Sigmoid colon (tissue), 7 donors: Measurements from ENCODE around the gene ABCC4. TPM values are rescaled to one million over a fixed set of nuclear protein-coding genes. Genes with fewer than 3 reads are reported as not detected.

Source experiments
- DNase-seq: peaks from one replicate; pipeline ENCODE4 v3.0.0-alpha.2; 2019
- H3K27ac ChIP-seq, 4 donors: fragments of 200-600 bp; sonication (generic); one replicate each; pipeline ENCODE4 v1.5.1; 2016 to 2019; ENCODE audit warnings: mild to moderate bottlenecking in 1 of 4
- H3K27me3 ChIP-seq, 3 donors: fragments of 200-600 bp; sonication (generic); one replicate each; pipeline ENCODE4 v1.5.1; 2019; ENCODE audit warnings: mild to moderate bottlenecking in 1 of 3
- H3K36me3 ChIP-seq, 4 donors: fragments of 200-600 bp; sonication (generic); one replicate each; pipeline ENCODE4 v1.5.1; 2016 to 2019
- H3K4me1 ChIP-seq, 4 donors: fragments of 200-600 bp; sonication (generic); one replicate each; pipeline ENCODE4 v1.5.1; 2017 to 2019
- H3K4me3 ChIP-seq, 4 donors: fragments of 200-600 bp; sonication (generic); one replicate each; pipeline ENCODE4 v1.5.1; 2017 to 2019; ENCODE audit warnings: mild to moderate bottlenecking in 2 of 4, moderate library complexity in 1 of 4
- H3K9me3 ChIP-seq, 4 donors: fragments of 200-600 bp in 3 of 4; sonication (generic) in 3 of 4; one replicate each; pipeline versions ENCODE4 v1.5.1 to v1.6.1; 2013 to 2019
- EP300 ChIP-seq, 4 donors: sonication (generic); formaldehyde crosslinking; IDR thresholded peaks; one replicate each; pipeline ENCODE4 v1.6.1; 2017; ENCODE audit warnings: antibody characterized with exemption in 4 of 4
- POLR2A ChIP-seq, 2 donors: fragments of 450-650 bp; IDR thresholded peaks; one replicate each; pipeline ENCODE4 v1.6.1; 2016; ENCODE audit warnings: antibody characterized with exemption in 2 of 2, mild to moderate bottlenecking in 2 of 2, moderate library complexity in 2 of 2
- POLR2AphosphoS5 ChIP-seq, 4 donors: sonication (generic); formaldehyde crosslinking; IDR thresholded peaks; one replicate each; pipeline ENCODE4 v1.6.1; 2017; ENCODE audit warnings: antibody characterized with exemption in 4 of 4
- WGBS, 2 donors: extraction: QIAGEN DNeasy Blood & Tissue Kit; methylation state at CpG; one replicate each; pipeline ENCODE4 v1.1.7; 2013; 5-methylcytosine and 5-hydroxymethylcytosine counted together
- intact Hi-C: fragments of 100-400 bp; cut with DNase I; formaldehyde crosslinking; loops from one replicate; pipeline ENCODE4 v1.15.1; 2023
- polyA plus RNA-seq, 3 donors: library from polyadenylated mRNA; stranded (reverse); fragments of 200-250 nt; gene quantifications; one replicate each; pipeline ENCODE4 v1.2.3, GENCODE V29; 2013
- total RNA-seq, 4 donors: library from RNA; depleted of rRNA; stranded (reverse); fragments of >200 nt; gene quantifications; one replicate each; pipeline ENCODE4 v1.1.0, GENCODE V29; 2016
- TF ChIP-seq, protein P1 (sequence below), 4 experiments: fragments of 450-650 bp in 3 of 4; fragments of 200-600 bp in 1 of 4; IDR thresholded peaks; one replicate each; pipeline ENCODE4 v1.5.1; 2016 to 2019; ENCODE audit warnings: antibody characterized with exemption in 4 of 4, mild to moderate bottlenecking in 3 of 4, moderate library complexity in 2 of 4
- donor health status: healthy with polysubstance abuse.
- donor health status: Bipolar disorder and iron deficiency.
- donor health status: healthy.

ABCC4 gene
- total and polyA plus RNA-seq, 7 donors: 1.2 to 56.3 (median 24.3) TPM

DNA sequence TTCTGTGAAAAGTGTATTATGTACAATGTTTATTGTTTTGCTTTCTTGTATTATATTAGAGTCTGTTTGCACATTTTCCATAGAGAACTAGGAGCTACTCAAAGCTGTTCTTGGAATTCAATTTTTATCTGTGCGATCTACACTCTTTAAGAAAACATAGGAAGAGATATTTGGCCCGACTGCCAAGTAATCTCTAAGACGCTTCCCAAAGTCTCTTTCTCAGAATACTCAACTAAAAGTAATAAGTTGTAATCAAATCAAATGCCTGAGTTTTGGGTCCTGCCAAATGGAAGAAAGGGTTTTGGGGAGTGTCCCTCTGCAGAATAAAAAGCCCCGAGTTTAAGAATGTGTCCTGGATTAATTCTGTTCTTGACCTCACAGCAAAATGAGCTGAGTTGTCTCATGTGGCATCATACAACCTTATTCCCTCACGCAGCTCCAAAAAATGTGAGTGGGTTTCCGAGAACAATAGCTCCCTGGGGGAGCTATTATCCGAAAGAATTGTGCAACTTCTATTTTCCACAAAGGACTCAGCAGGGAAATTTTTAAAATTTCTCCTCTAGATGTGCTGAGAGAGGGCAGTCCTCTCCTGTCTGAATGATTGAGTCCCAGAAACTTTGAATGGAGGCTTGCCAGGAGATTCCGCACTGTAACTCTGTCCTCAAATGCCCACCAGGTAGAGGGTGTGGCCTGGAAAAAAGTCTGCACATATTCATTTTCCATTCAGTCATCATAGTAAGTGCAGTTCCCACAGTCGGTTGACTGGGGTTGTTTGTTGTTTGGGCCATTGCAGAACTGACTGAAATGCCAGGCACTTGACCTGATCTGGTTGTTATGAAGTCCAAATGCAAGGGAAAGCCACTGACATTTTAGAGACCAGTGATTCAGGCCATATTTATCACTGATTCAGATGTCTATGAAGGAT lies 309.0 kb downstream of the ABCC4 start:
- no peaks in the 10 kb centered on the region for H3K9me3 ChIP-seq
- whole genome bisulfite sequencing, 2 donors: 81 to 83% methylated on average over 9 of the region's 9 CpGs
- no peak overlapping the region for H3K4me3 ChIP-seq
- H3K4me1 ChIP-seq: no peaks in the 10 kb centered on the region
- H3K27me3 ChIP-seq: no peaks in the 10 kb centered on the region
- no peak overlapping the region for H3K27ac ChIP-seq
- no peaks in the 10 kb centered on the region for H3K36me3 ChIP-seq
- DNase-seq: no peak
- intact Hi-C loops: no loop called here
- no peak for TF ChIP-seq POLR2A (IDR thresholded peaks at IDR 0.05)
- TF ChIP-seq, protein P1, sequence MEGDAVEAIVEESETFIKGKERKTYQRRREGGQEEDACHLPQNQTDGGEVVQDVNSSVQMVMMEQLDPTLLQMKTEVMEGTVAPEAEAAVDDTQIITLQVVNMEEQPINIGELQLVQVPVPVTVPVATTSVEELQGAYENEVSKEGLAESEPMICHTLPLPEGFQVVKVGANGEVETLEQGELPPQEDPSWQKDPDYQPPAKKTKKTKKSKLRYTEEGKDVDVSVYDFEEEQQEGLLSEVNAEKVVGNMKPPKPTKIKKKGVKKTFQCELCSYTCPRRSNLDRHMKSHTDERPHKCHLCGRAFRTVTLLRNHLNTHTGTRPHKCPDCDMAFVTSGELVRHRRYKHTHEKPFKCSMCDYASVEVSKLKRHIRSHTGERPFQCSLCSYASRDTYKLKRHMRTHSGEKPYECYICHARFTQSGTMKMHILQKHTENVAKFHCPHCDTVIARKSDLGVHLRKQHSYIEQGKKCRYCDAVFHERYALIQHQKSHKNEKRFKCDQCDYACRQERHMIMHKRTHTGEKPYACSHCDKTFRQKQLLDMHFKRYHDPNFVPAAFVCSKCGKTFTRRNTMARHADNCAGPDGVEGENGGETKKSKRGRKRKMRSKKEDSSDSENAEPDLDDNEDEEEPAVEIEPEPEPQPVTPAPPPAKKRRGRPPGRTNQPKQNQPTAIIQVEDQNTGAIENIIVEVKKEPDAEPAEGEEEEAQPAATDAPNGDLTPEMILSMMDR (IDR thresholded peaks at IDR 0.05): no peak
- TF ChIP-seq POLR2AphosphoS5 (IDR thresholded peaks at IDR 0.05): no peak
- no peak for TF ChIP-seq EP300 (IDR thresholded peaks at IDR 0.05)

DNA sequence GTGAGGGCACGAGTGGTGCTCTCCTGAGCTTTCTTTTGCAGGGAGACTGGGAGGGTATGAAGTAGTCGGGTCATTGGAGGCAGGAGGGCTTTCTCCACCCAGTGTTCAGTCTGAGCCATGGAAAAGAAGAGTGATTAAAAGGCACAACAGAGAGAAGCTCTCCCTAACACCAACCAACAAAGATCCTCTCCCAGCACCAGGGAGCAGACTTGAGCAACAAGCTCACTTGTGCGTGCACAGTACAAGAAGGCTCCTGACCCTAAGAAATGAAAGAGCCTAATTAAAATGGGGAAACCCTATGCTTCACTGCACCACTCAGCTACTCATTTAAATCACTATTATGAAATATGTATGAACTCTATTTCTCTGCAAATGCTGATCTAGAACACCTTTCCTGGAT lies 312.6 kb downstream of the ABCC4 start:
- intact Hi-C loops: no loop called here
- Histone ChIP-seq H3K27ac (no peak overlapping the region), H3K4me1 (no peaks in the 10 kb centered on the region), H3K4me3 (no peak overlapping the region), H3K36me3 (no peaks in the 10 kb centered on the region), H3K9me3 (no peaks in the 10 kb centered on the region), H3K27me3 (no peaks in the 10 kb centered on the region)
- TF ChIP-seq, protein P1 (IDR thresholded peaks at IDR 0.05): no peak
- TF ChIP-seq EP300 (IDR thresholded peaks at IDR 0.05) (no peak), POLR2A (IDR thresholded peaks at IDR 0.05) (no peak), POLR2AphosphoS5 (IDR thresholded peaks at IDR 0.05) (no peak)
- no peak for DNase-seq
- WGBS, 2 donors: 57 to 74% methylated on average over 3 of the region's 3 CpGs

DNA sequence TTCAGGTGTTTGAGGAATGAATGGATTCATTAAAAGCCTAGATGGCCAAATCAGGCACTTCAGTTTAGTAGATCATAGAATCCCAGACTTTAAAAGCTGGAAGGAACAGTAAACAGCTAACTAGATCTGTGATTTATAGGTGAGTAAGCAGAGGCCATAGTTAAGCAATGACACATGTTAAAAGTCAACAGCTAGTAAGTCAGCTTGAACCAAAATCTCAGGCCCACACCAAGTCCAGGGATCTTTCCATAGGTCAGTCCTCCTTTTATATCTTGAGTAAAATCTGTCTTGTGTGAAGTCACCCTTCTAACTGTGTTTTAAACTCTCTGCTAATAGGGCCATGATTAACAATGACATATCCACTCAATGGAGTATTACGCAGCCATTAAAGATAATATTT lies 313.4 kb downstream of the ABCC4 start:
- intact Hi-C loops: no loop called here
- Histone ChIP-seq H3K4me1 (no peaks in the 10 kb centered on the region), H3K27me3 (no peaks in the 10 kb centered on the region), H3K4me3 (no peak overlapping the region), H3K27ac (no peak overlapping the region), H3K9me3 (no peaks in the 10 kb centered on the region), H3K36me3 (no peaks in the 10 kb centered on the region)
- WGBS, 2 donors: 97 to 99% methylated on average over 1 of the region's 1 CpG
- no peak for DNase-seq
- TF ChIP-seq EP300 (IDR thresholded peaks at IDR 0.05): no peak
- no peak for TF ChIP-seq POLR2AphosphoS5 (IDR thresholded peaks at IDR 0.05)
- TF ChIP-seq, protein P1 (IDR thresholded peaks at IDR 0.05): no peak
- TF ChIP-seq POLR2A (IDR thresholded peaks at IDR 0.05): no peak

DNA sequence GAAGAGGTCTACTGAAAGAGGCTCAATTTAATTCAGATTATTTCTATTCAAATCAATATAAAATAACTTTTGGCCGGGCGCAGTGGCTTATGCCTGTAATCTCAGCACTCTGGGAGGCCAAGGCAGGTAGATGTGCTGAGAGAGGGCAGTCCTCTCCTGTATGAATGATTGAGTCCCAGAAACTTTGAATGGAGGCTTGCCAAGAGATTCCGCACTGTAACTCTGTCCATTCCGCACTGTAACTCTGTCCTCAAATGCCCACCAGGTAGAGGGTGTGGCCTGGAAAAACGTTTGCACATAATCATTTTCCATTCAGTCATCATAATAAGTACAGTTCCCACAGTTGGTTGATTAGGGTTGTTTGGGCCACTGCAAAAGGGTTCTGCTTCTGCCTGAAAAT lies 314.2 kb downstream of the ABCC4 start:
- Histone ChIP-seq H3K27ac (no peak overlapping the region), H3K36me3 (no peaks in the 10 kb centered on the region), H3K9me3 (no peaks in the 10 kb centered on the region), H3K4me3 (no peak overlapping the region), H3K27me3 (no peaks in the 10 kb centered on the region), H3K4me1 (no peaks in the 10 kb centered on the region)
- intact Hi-C loops: no loop called here
- TF ChIP-seq POLR2A (IDR thresholded peaks at IDR 0.05): no peak
- TF ChIP-seq, protein P1 (IDR thresholded peaks at IDR 0.05): no peak
- TF ChIP-seq POLR2AphosphoS5 (IDR thresholded peaks at IDR 0.05): no peak
- TF ChIP-seq EP300 (IDR thresholded peaks at IDR 0.05): no peak
- 79 to 84% methylated on average over 5 of the region's 5 CpGs for WGBS, 2 donors
- DNase-seq: no peak
